Neural cell (in vitro differentiated cells): ENCODE results near the gene ART1. TPM values are rescaled to one million over a fixed set of nuclear protein-coding genes. Genes with fewer than 3 reads are reported as not detected.

Source experiments
- H2AFZ ChIP-seq: fragments of 200-600, 300-800 bp; sonication (generic), shearing (Covaris generic); 2 replicates; pipeline ENCODE4 v1.6.0; 2014; ENCODE audit warnings: low read depth, mild to moderate bottlenecking, antibody characterized with exemption, low read length, moderate library complexity
- H3F3A ChIP-seq: fragments of 200-600 bp; shearing (Covaris generic); 2 replicates; pipeline ENCODE4 v1.6.1; 2016; ENCODE audit warnings: mild to moderate bottlenecking, moderate library complexity, mixed read lengths, antibody characterized with exemption, low read length; ENCODE audit not compliant: insufficient read depth, poor library complexity, severe bottlenecking
- H3K27ac ChIP-seq: fragments of 200-600, 300-800 bp; sonication (generic), shearing (Covaris generic); 2 replicates; pipeline ENCODE4 v1.5.1; 2014; ENCODE audit warnings: mild to moderate bottlenecking, low read length, moderate library complexity
- H3K27me3 ChIP-seq: fragments of 300-800, 200-600 bp; sonication (generic), shearing (Covaris generic); 2 replicates; pipeline ENCODE4 v1.6.0; 2014; ENCODE audit warnings: mild to moderate bottlenecking, low read depth, low read length, moderate library complexity; ENCODE audit not compliant: insufficient read depth
- H3K36me3 ChIP-seq: fragments of 300-800, 200-600 bp; sonication (generic), shearing (Covaris generic); 2 replicates; pipeline ENCODE4 v1.5.1; 2014; ENCODE audit warnings: mild to moderate bottlenecking, antibody characterized with exemption, low read length, moderate library complexity; ENCODE audit not compliant: insufficient read depth
- H3K4me2 ChIP-seq: fragments of 300-800, 200-600 bp; sonication (generic), shearing (Covaris generic); 2 replicates; pipeline ENCODE4 v1.6.0; 2014; ENCODE audit warnings: mild to moderate bottlenecking, low read length
- H3K4me3 ChIP-seq: fragments of 300-800, 200-600 bp; sonication (generic), shearing (Covaris generic); 2 replicates; pipeline ENCODE4 v1.5.1; 2014; ENCODE audit warnings: mild to moderate bottlenecking, low read length, moderate library complexity
- H3K79me2 ChIP-seq: fragments of 200-600 bp; shearing (Covaris generic); replicated peaks from 2 replicates; pipeline ENCODE4 v1.6.0; 2014; ENCODE audit warnings: mild to moderate bottlenecking, low read length, moderate library complexity; ENCODE audit not compliant: insufficient read depth
- H3K9ac ChIP-seq: fragments of 300-800, 200-600 bp; sonication (generic), shearing (Covaris generic); 2 replicates; pipeline ENCODE4 v1.6.1; 2016; ENCODE audit warnings: mild to moderate bottlenecking, low read length, mixed read lengths
- H3K9me2 ChIP-seq: fragments of 200-600 bp; shearing (Covaris generic); 2 replicates; pipeline ENCODE4 v1.6.1; 2016; ENCODE audit warnings: mild to moderate bottlenecking, low read length, mixed read lengths; ENCODE audit not compliant: insufficient read depth
- H3K9me3 ChIP-seq: fragments of 200-600, 300-800 bp; sonication (generic), shearing (Covaris generic); 2 replicates; pipeline ENCODE4 v1.6.1; 2016; ENCODE audit warnings: mild to moderate bottlenecking, mixed run types, low read length, moderate library complexity, mixed read lengths
- H4K20me1 ChIP-seq: fragments of 200-600 bp; shearing (Covaris generic); 2 replicates; pipeline ENCODE4 v1.6.1; 2016; ENCODE audit warnings: mild to moderate bottlenecking, mixed run types; ENCODE audit not compliant: insufficient read depth
- EP300 ChIP-seq: fragments of 450-650 bp; conservative IDR thresholded peaks from 2 replicates; pipeline ENCODE4 v1.6.1; 2014; ENCODE audit warnings: antibody characterized with exemption, mild to moderate bottlenecking, moderate library complexity; ENCODE audit not compliant: poor library complexity, severe bottlenecking
- EZH2 ChIP-seq: fragments of 200-600, 300-800 bp; shearing (Covaris generic), sonication (generic); IDR thresholded peaks from 2 replicates; pipeline ENCODE4 v1.6.1; 2014; ENCODE audit warnings: antibody characterized with exemption, low read length, borderline replicate concordance, mild to moderate bottlenecking; ENCODE audit not compliant: insufficient read depth, poor library complexity, severe bottlenecking
- MXI1 ChIP-seq: fragments of 450-650 bp; conservative IDR thresholded peaks from 2 replicates; pipeline ENCODE4 v1.6.1; 2014; ENCODE audit warnings: antibody characterized with exemption, mild to moderate bottlenecking; ENCODE audit not compliant: poor library complexity, severe bottlenecking
- POLR2AphosphoS5 ChIP-seq: IDR thresholded peaks from 2 replicates; pipeline ENCODE4 v1.6.1; 2012
- RAD21 ChIP-seq: fragments of 450-650 bp; conservative IDR thresholded peaks from 2 replicates; pipeline ENCODE4 v1.6.1; 2014; ENCODE audit warnings: antibody characterized with exemption, mild to moderate bottlenecking, moderate library complexity
- REST ChIP-seq: IDR thresholded peaks from 2 replicates; pipeline ENCODE4 v1.6.1; 2012; ENCODE audit warnings: borderline replicate concordance
- SMC3 ChIP-seq: fragments of 450-650 bp; conservative IDR thresholded peaks from 2 replicates; pipeline ENCODE4 v1.6.1; 2014; ENCODE audit warnings: antibody characterized with exemption, mild to moderate bottlenecking, moderate library complexity; ENCODE audit not compliant: poor library complexity
- TAF1 ChIP-seq: IDR thresholded peaks from 2 replicates; pipeline ENCODE4 v1.6.1; 2012; ENCODE audit warnings: low read depth
- polyA plus RNA-seq: library from polyadenylated mRNA; depleted of rRNA; stranded (reverse); fragments of >200 nt; gene quantifications from 2 replicates; pipeline ENCODE4 v1.2.3, GENCODE V29; 2014
- TF ChIP-seq, protein P1 (sequence below): fragments of 450-650 bp; IDR thresholded peaks from 2 replicates; pipeline ENCODE4 v1.5.1; 2014; ENCODE audit warnings: antibody characterized with exemption, mild to moderate bottlenecking, moderate library complexity; ENCODE audit not compliant: poor library complexity, severe bottlenecking

ART1 gene
- polyA plus RNA-seq, 1 donor from 2014 or later: not detected

DNA sequence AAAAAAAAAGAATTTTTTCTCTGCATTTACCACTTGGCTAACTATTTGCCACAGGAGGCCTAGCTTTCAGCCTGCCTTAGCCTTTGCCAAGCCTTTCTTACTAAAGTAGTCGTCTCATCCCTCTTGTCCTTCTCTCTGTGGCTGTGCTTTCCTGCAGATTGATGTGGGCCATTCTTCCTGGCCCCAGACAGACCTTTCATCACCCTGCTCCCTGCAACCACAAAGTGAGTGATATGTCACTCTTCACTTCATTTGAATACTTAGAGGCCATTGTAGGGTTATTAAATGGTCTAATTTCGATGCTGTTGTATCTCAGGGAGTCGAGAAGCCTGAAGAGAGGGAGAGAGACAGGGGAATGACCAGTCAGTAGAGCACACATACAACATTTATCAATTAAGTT is 40.8 kb upstream of the ART1 start:
- Histone ChIP-seq H3K27ac (no peak overlapping the region), H3K36me3 (no peaks in the 10 kb centered on the region), H3K27me3 (no peaks in the 10 kb centered on the region), H3K9me3 (no peaks in the 10 kb centered on the region), H2AFZ (no peak overlapping the region), H4K20me1 (no peaks in the 10 kb centered on the region), H3K9ac (no peak overlapping the region), H3F3A (no peaks in the 10 kb centered on the region), H3K4me3 (no peak overlapping the region), H3K4me2 (no peak overlapping the region), H3K9me2 (no peaks in the 10 kb centered on the region), H3K79me2 (no peaks in the 10 kb centered on the region)
- TF ChIP-seq, protein P1, sequence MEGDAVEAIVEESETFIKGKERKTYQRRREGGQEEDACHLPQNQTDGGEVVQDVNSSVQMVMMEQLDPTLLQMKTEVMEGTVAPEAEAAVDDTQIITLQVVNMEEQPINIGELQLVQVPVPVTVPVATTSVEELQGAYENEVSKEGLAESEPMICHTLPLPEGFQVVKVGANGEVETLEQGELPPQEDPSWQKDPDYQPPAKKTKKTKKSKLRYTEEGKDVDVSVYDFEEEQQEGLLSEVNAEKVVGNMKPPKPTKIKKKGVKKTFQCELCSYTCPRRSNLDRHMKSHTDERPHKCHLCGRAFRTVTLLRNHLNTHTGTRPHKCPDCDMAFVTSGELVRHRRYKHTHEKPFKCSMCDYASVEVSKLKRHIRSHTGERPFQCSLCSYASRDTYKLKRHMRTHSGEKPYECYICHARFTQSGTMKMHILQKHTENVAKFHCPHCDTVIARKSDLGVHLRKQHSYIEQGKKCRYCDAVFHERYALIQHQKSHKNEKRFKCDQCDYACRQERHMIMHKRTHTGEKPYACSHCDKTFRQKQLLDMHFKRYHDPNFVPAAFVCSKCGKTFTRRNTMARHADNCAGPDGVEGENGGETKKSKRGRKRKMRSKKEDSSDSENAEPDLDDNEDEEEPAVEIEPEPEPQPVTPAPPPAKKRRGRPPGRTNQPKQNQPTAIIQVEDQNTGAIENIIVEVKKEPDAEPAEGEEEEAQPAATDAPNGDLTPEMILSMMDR: no peak
- no peak for TF ChIP-seq SMC3
- no peak for TF ChIP-seq POLR2AphosphoS5
- no peak for TF ChIP-seq EP300
- no peak for TF ChIP-seq MXI1
- TF ChIP-seq REST: no peak
- no peak for TF ChIP-seq EZH2
- no peak for TF ChIP-seq TAF1
- TF ChIP-seq RAD21: no peak

DNA sequence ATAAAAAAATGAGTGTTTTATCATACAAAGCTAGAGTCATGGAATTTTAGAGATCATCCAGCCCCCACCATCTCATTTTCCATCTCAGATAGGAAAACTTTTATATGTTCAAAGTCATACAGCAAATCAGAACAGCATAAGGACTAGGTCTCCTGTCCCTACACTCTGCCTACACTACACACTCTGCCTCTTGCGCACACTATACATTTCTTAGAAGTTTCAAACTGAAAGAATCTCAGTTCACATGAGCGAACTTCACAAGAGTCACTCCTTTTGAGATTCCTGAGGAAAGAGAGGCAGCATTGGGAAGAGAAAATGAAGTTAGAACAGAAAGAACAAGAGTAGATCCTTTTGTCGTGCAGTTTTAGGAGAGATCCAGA is 39.7 kb upstream of the ART1 start:
- H3K9ac ChIP-seq: no peak overlapping the region
- H3K79me2 ChIP-seq: no peaks in the 10 kb centered on the region
- no peaks in the 10 kb centered on the region for H3K27me3 ChIP-seq
- no peak overlapping the region for H3K27ac ChIP-seq
- TF ChIP-seq SMC3: no peak
- no peak for TF ChIP-seq EP300
- TF ChIP-seq TAF1: no peak
- TF ChIP-seq POLR2AphosphoS5: no peak
- TF ChIP-seq, protein P1: no peak
- no peak for TF ChIP-seq RAD21
- TF ChIP-seq MXI1: no peak
- H2AFZ ChIP-seq: no peak overlapping the region
- no peaks in the 10 kb centered on the region for H3F3A ChIP-seq
- H3K9me2 ChIP-seq: no peaks in the 10 kb centered on the region
- no peaks in the 10 kb centered on the region for H3K36me3 ChIP-seq
- H3K4me2 ChIP-seq: no peak overlapping the region
- H4K20me1 ChIP-seq: no peaks in the 10 kb centered on the region
- H3K4me3 ChIP-seq: no peak overlapping the region
- H3K9me3 ChIP-seq: no peaks in the 10 kb centered on the region
